ENCODE results near the gene TOPORS.

The TOPORS gene

GRCh38 chr9:32501868-32502267, 50.5 kb downstream of the TOPORS start:
- DNase-seq, result no peak

DNA sequence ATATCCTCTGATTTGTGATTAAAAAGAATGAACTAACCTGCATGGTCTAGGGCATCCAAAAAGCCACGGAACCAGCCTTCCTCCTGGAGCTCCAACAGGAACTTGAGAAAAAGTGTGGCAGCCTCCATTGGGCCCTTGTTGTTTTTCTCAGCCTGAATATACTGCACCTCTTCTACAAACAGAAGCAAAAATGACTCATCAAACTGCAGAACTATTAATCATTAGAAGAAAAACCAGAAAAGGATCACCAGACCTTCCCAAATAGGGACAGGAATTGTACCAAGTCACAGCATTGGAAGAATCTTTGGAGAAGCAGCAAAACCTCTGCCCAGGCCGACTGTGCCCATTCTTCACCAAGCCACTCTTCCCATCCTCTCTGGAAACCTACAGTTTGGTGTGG, 51.6 kb downstream of the TOPORS start:
- DNase-seq, result no peak

DNA sequence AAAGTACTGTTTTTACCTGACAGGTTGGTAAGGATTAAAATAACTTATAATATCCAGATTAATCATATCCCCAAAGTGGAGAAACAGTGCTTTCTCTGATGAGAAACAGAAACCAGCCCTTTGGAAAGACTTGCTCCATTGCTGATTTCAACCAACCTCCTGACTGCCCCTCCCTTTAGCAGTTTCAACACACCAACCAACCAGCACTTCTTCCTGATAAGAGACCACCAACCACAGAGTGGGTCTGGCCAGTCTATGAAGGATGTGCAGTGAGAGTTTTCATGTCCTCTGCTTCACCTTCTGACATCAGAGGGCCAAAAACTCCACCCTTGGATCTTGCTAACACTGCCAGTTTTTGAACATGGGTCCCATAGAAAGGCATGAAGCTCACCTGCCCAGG, 54.5 kb downstream of the TOPORS start:
- DNase-seq, result no peak

GRCh38 chr9:32490601-32491000, 61.8 kb downstream of the TOPORS start:
- no peak for DNase-seq

All from CD4-positive, alpha-beta T cell treated with Interleukin-1 beta for 1 hour (primary cell).